GM23338 (cell line): ENCODE data around the gene DAP3. TPM values are rescaled to one million over a fixed set of nuclear protein-coding genes. Genes with fewer than 3 reads are reported as not detected.
A peak's percentile ranks its signal among the peaks of the same experiment; 100 is the strongest.
"Not testable (repeated sequence)": the region's sequence is repeated elsewhere in the genome, so short reads cannot be mapped to it uniquely, and the experiment has no call there.

Experiments used
- ATAC-seq: fragments of 200-7000 bp; cut with Tn5 transposase; 3 replicates; pipeline ENCODE4 v1.9.1; 2020
- DNase-seq: peaks from one replicate; pipeline ENCODE4 v3.0.0-alpha.2; 2015; ENCODE audit warnings: low spot score
- H2AFZ ChIP-seq: fragments of 200-600 bp; sonication (generic); 2 replicates; pipeline ENCODE4 v1.8.0; 2016; ENCODE audit warnings: antibody characterized with exemption, mild to moderate bottlenecking, moderate library complexity
- H3F3A ChIP-seq: fragments of 200-600 bp; sonication (generic); replicated peaks from 2 replicates; pipeline ENCODE4 v1.8.0; 2017; ENCODE audit warnings: antibody characterized with exemption, mixed run types, low read depth
- H3K27ac ChIP-seq: fragments of 200-600 bp; sonication (generic); 2 replicates; pipeline ENCODE4 v1.6.1; 2016; ENCODE audit warnings: low read depth
- H3K27me3 ChIP-seq: fragments of 200-600 bp; sonication (generic); 2 replicates; pipeline ENCODE4 v1.8.0; 2016; ENCODE audit warnings: mild to moderate bottlenecking, mixed run types, moderate library complexity; ENCODE audit not compliant: insufficient read depth
- H3K36me3 ChIP-seq: fragments of 200-600 bp; sonication (generic); 2 replicates; pipeline ENCODE4 v1.8.0; 2016; ENCODE audit warnings: mild to moderate bottlenecking; ENCODE audit not compliant: insufficient read depth
- H3K4me1 ChIP-seq: fragments of 200-600 bp; sonication (generic); 2 replicates; pipeline ENCODE4 v1.8.0; 2016; ENCODE audit warnings: mild to moderate bottlenecking, moderate library complexity; ENCODE audit not compliant: insufficient read depth
- H3K4me2 ChIP-seq: fragments of 200-600 bp; sonication (generic); 2 replicates; pipeline ENCODE4 v1.7.1; 2017; ENCODE audit warnings: mixed run types
- H3K4me3 ChIP-seq: fragments of 200-600 bp; sonication (generic); 2 replicates; pipeline ENCODE4 v1.6.1; 2016; ENCODE audit warnings: mixed run types
- H3K79me2 ChIP-seq: fragments of 200-600 bp; sonication (generic); replicated peaks from 2 replicates; pipeline ENCODE4 v1.8.0; 2017; ENCODE audit warnings: mild to moderate bottlenecking; ENCODE audit not compliant: insufficient read depth
- H3K9me2 ChIP-seq: fragments of 200-600 bp; sonication (generic); 2 replicates; pipeline ENCODE4 v1.8.0; 2017; ENCODE audit not compliant: insufficient read depth
- H4K20me1 ChIP-seq: fragments of 200-600 bp; sonication (generic); replicated peaks from 2 replicates; pipeline ENCODE4 v1.8.0; 2017; ENCODE audit warnings: mild to moderate bottlenecking; ENCODE audit not compliant: insufficient read depth
- H3K27ac Mint-ChIP-seq: 2 replicates; pipeline ENCODE4 v1.8.0; 2020; ENCODE audit warnings: inconsistent platforms, mild to moderate bottlenecking, moderate library complexity, mixed read lengths
- H3K27me3 Mint-ChIP-seq: 3 replicates; pipeline ENCODE4 v1.8.0; 2022; ENCODE audit warnings: low read depth, mild to moderate bottlenecking, moderate library complexity, mixed read lengths, inconsistent platforms; ENCODE audit not compliant: insufficient read depth, poor library complexity
- H3K36me3 Mint-ChIP-seq: 3 replicates; pipeline ENCODE4 v1.8.0; 2021; ENCODE audit warnings: low read depth, mild to moderate bottlenecking, inconsistent platforms, moderate library complexity, mixed read lengths
- H3K4me1 Mint-ChIP-seq: 3 replicates; pipeline ENCODE4 v1.8.0; 2020; ENCODE audit warnings: mild to moderate bottlenecking, inconsistent platforms, mixed read lengths
- H3K4me3 Mint-ChIP-seq: 3 replicates; pipeline ENCODE4 v1.8.0; 2021; ENCODE audit warnings: moderate library complexity, mild to moderate bottlenecking, inconsistent platforms, mixed read lengths
- H3K9me3 Mint-ChIP-seq: 3 replicates; pipeline ENCODE4 v1.8.0; 2020; ENCODE audit warnings: moderate library complexity, mild to moderate bottlenecking, inconsistent platforms, mixed read lengths
- CREB1 ChIP-seq: fragments of 250-450 bp; sonication (Bioruptor Pico); IDR thresholded peaks from 2 replicates; pipeline ENCODE4 v1.5.0; 2020; ENCODE audit warnings: low read depth, mild to moderate bottlenecking, moderate library complexity
- CTCF ChIP-seq, 2 experiments: fragments of 200-600 bp in 1 of 2; sonication (generic) in 1 of 2; conservative IDR thresholded peaks; 2 replicates each; pipeline versions ENCODE4 v1.5.1 to v1.6.1; 2016 to 2017; ENCODE audit warnings: antibody characterized with exemption in 2 of 2, low read depth in 2 of 2, mild to moderate bottlenecking in 2 of 2, moderate library complexity in 1 of 2
- JUNB ChIP-seq: IDR thresholded peaks from one replicate; pipeline ENCODE4 v1.6.1; 2016; ENCODE audit warnings: antibody characterized with exemption; ENCODE audit not compliant: unreplicated experiment
- NANOG ChIP-seq: IDR thresholded peaks from 2 replicates; pipeline ENCODE4 v1.6.1; 2016; ENCODE audit warnings: antibody characterized with exemption, borderline replicate concordance
- REST ChIP-seq: IDR thresholded peaks from one replicate; pipeline ENCODE4 v1.6.1; 2018; ENCODE audit warnings: antibody characterized with exemption; ENCODE audit not compliant: unreplicated experiment
- STAT1 ChIP-seq: IDR thresholded peaks from one replicate; pipeline ENCODE4 v1.6.1; 2016; ENCODE audit warnings: antibody characterized with exemption; ENCODE audit not compliant: unreplicated experiment
- ZNF114 ChIP-seq: fragments of 250-450 bp; sonication (Bioruptor Pico); IDR thresholded peaks from 2 replicates; pipeline ENCODE4 v1.5.0; 2020; ENCODE audit warnings: mild to moderate bottlenecking, moderate library complexity
- polyA plus RNA-seq: library from polyadenylated mRNA; unstranded; fragments of >200 nt; fragmentation: Nextera tagmentation; extraction: Ambion mirVana; gene quantifications from 2 replicates; pipeline ENCODE4 v1.2.1, GENCODE V29; 2016
- total RNA-seq: library from RNA; depleted of rRNA; stranded (reverse); fragments of >200 nt; shearing (Covaris generic); gene quantifications from 2 replicates; pipeline ENCODE4 v1.2.3, GENCODE V29; 2014
- TF ChIP-seq, protein P1 (sequence below): IDR thresholded peaks from 2 replicates; pipeline ENCODE4 v1.6.1; 2016; ENCODE audit warnings: antibody characterized with exemption
- TF ChIP-seq, protein P2 (sequence below): fragments of 250-450 bp; sonication (Bioruptor Pico); IDR thresholded peaks from 2 replicates; pipeline ENCODE4 v1.5.0; 2020; ENCODE audit warnings: mild to moderate bottlenecking, moderate library complexity

The DAP3 gene
- total and polyA plus RNA-seq, 2 experiments from 2014 or later = 89.8 to 90.1 TPM

DNA sequence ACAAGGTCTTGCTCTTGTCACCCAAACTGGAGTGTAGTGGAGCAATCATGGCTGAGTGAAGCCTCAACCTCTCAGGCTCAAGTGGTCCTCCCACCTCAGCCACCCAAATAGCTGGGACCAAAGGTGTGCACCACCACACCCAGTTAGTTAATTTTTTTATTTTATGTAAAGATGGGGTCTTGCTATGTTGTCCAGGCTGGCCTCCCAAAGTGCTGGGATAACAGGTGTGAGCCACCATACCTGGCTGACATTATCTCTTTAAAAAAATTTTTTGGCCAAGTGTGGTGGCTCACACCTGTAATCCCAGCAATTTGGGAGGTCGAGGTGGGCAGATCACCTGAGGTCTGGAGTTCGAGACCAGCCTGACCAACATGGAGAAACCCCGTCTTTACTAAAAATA is 70.1 kb downstream of the DAP3 start:
- H3K9me3 Mint-ChIP-seq, H3K4me1 Mint-ChIP-seq, ATAC-seq, H3K4me1 ChIP-seq, H3K4me3 ChIP-seq, H3K27me3 Mint-ChIP-seq, H3K27me3 ChIP-seq, H2AFZ ChIP-seq, H3K27ac Mint-ChIP-seq, H3K27ac ChIP-seq, H3F3A ChIP-seq, H3K79me2 ChIP-seq, H3K9me2 ChIP-seq, DNase-seq, H4K20me1 ChIP-seq, H3K4me2 ChIP-seq, H3K4me3 Mint-ChIP-seq: not testable (repeated sequence)
- peaks cover 66% of the 10 kb centered on the region for H3K36me3 Mint-ChIP-seq
- H3K36me3 ChIP-seq = peaks cover 44% of the 10 kb centered on the region

DNA sequence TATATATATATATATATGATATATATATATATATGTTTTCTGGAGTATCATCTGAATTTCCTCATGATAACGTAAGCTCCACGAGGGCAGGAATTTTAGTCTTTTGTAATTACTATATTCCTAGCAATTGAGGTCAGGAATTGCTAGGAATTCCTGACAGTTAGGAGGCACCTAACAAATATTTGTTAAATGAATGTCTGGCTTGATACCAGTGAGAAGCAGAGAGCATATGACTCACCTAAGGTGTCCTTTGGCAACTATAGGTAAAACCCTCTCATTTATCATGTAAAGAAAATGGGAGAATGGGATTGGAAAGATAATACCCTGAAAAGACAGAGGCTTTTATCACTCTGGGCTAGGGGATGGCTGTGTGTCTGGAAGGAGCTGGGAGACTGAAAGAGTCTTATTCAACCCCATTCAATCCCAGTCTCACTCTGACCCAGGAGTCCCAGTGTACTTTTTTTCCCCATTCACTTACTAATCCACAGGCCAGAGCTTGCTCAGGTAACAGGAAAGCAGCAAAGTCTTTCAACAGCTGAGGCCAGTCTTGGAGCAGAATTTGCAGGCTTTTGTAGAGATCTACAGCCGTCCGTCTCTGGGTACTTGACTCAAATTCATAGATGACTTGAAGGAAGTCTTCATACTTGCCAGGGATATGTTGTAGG is 71.2 kb downstream of the DAP3 start:
- peaks cover 51% of the 10 kb centered on the region for H3K36me3 ChIP-seq
- TF ChIP-seq NANOG (no peak), CREB1 (CRISPR knock-in tag) (no peak), ZNF114 (no peak), REST (no peak), CTCF (conservative IDR thresholded peaks at IDR 0.05; ENCODE audit: low read depth in 2 of 2) (no peak), STAT1 (no peak), JUNB (no peak)
- TF ChIP-seq, protein P1, sequence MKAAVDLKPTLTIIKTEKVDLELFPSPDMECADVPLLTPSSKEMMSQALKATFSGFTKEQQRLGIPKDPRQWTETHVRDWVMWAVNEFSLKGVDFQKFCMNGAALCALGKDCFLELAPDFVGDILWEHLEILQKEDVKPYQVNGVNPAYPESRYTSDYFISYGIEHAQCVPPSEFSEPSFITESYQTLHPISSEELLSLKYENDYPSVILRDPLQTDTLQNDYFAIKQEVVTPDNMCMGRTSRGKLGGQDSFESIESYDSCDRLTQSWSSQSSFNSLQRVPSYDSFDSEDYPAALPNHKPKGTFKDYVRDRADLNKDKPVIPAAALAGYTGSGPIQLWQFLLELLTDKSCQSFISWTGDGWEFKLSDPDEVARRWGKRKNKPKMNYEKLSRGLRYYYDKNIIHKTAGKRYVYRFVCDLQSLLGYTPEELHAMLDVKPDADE = no peak
- TF ChIP-seq, protein P2, sequence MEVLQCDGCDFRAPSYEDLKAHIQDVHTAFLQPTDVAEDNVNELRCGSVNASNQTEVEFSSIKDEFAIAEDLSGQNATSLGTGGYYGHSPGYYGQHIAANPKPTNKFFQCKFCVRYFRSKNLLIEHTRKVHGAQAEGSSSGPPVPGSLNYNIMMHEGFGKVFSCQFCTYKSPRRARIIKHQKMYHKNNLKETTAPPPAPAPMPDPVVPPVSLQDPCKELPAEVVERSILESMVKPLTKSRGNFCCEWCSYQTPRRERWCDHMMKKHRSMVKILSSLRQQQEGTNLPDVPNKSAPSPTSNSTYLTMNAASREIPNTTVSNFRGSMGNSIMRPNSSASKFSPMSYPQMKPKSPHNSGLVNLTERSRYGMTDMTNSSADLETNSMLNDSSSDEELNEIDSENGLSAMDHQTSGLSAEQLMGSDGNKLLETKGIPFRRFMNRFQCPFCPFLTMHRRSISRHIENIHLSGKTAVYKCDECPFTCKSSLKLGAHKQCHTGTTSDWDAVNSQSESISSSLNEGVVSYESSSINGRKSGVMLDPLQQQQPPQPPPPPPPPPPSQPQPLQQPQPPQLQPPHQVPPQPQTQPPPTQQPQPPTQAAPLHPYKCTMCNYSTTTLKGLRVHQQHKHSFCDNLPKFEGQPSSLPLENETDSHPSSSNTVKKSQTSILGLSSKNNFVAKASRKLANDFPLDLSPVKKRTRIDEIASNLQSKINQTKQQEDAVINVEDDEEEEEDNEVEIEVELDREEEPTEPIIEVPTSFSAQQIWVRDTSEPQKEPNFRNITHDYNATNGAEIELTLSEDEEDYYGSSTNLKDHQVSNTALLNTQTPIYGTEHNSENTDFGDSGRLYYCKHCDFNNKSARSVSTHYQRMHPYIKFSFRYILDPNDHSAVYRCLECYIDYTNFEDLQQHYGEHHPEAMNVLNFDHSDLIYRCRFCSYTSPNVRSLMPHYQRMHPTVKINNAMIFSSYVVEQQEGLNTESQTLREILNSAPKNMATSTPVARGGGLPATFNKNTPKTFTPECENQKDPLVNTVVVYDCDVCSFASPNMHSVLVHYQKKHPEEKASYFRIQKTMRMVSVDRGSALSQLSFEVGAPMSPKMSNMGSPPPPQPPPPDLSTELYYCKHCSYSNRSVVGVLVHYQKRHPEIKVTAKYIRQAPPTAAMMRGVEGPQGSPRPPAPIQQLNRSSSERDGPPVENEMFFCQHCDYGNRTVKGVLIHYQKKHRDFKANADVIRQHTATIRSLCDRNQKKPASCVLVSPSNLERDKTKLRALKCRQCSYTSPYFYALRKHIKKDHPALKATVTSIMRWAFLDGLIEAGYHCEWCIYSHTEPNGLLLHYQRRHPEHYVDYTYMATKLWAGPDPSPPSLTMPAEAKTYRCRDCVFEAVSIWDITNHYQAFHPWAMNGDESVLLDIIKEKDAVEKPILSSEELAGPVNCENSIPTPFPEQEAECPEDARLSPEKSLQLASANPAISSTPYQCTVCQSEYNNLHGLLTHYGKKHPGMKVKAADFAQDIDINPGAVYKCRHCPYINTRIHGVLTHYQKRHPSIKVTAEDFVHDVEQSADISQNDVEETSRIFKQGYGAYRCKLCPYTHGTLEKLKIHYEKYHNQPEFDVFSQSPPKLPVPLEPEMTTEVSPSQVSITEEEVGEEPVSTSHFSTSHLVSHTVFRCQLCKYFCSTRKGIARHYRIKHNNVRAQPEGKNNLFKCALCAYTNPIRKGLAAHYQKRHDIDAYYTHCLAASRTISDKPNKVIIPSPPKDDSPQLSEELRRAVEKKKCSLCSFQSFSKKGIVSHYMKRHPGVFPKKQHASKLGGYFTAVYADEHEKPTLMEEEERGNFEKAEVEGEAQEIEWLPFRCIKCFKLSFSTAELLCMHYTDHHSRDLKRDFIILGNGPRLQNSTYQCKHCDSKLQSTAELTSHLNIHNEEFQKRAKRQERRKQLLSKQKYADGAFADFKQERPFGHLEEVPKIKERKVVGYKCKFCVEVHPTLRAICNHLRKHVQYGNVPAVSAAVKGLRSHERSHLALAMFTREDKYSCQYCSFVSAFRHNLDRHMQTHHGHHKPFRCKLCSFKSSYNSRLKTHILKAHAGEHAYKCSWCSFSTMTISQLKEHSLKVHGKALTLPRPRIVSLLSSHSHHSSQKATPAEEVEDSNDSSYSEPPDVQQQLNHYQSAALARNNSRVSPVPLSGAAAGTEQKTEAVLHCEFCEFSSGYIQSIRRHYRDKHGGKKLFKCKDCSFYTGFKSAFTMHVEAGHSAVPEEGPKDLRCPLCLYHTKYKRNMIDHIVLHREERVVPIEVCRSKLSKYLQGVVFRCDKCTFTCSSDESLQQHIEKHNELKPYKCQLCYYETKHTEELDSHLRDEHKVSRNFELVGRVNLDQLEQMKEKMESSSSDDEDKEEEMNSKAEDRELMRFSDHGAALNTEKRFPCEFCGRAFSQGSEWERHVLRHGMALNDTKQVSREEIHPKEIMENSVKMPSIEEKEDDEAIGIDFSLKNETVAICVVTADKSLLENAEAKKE (CRISPR knock-in tag) = no peak

More for the DNA sequence above, 71.2 kb downstream of the DAP3 start:
- H3K4me1 Mint-ChIP-seq = no peaks in the 10 kb centered on the region
- Histone ChIP-seq H3K4me1 (no peaks in the 10 kb centered on the region), H2AFZ (no peak overlapping the region), H3K4me3 (no peak overlapping the region), H3K79me2 (no peaks in the 10 kb centered on the region), H4K20me1 (no peaks in the 10 kb centered on the region), H3K27ac (peak overlapping the region; percentile 62), H3K27me3 (no peaks in the 10 kb centered on the region), H3F3A (no peaks in the 10 kb centered on the region), H3K9me2 (no peaks in the 10 kb centered on the region), H3K4me2 (no peak overlapping the region)
- H3K4me3 Mint-ChIP-seq = no peak overlapping the region
- H3K9me3 Mint-ChIP-seq = no peaks in the 10 kb centered on the region
- ATAC-seq (no peak), DNase-seq (no peak)
- no peak overlapping the region for H3K27ac Mint-ChIP-seq
- peaks cover 67% of the 10 kb centered on the region for H3K36me3 Mint-ChIP-seq
- no peaks in the 10 kb centered on the region for H3K27me3 Mint-ChIP-seq
